Measurements from ENCODE around the gene ARPP21.

Gene ARPP21

DNA sequence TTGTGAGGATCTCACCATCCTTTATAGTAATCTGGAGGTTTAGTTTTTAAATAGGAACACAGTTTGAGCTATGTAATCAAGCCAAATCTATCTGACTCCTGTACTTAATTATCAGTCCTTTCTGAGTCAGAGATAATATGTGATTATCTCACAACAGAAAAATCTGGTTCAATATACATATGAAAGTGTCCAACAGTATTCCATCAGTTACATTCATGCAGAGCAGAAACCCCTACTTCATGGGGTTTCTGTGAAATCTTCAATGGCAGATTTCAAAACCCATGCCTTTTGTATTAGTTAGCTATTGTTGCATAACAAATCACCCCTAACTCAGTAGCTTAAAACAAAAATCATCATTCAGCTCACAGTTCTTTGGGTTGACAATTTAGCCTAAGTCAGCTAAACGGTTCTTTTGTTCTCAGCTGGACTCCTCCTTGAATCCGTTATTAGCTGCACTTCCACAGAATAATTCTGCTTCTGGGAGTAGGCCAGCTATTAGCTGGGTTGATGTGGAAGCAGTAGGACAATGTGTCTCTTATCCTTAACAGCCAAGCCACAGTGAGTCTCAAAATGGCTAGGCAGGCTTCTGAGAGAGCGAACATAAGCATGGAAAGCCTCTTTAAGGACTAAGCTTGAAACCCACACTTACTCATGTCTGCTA lies 42.9 kb upstream of the ARPP21 start:
- no peak overlapping the region for H3K4me3 ChIP-seq (ENCODE audit: low read length)
- H3K27ac ChIP-seq (ENCODE audit: low read depth, low read length), result no peak overlapping the region
- H4K20me1 ChIP-seq (ENCODE audit: control insufficient read depth, insufficient read depth, low read depth, low read length), result no peaks in the 10 kb centered on the region
- TF ChIP-seq, protein P1, sequence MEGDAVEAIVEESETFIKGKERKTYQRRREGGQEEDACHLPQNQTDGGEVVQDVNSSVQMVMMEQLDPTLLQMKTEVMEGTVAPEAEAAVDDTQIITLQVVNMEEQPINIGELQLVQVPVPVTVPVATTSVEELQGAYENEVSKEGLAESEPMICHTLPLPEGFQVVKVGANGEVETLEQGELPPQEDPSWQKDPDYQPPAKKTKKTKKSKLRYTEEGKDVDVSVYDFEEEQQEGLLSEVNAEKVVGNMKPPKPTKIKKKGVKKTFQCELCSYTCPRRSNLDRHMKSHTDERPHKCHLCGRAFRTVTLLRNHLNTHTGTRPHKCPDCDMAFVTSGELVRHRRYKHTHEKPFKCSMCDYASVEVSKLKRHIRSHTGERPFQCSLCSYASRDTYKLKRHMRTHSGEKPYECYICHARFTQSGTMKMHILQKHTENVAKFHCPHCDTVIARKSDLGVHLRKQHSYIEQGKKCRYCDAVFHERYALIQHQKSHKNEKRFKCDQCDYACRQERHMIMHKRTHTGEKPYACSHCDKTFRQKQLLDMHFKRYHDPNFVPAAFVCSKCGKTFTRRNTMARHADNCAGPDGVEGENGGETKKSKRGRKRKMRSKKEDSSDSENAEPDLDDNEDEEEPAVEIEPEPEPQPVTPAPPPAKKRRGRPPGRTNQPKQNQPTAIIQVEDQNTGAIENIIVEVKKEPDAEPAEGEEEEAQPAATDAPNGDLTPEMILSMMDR (IDR thresholded peaks at IDR 0.05; ENCODE audit: low read depth, low read length, poor library complexity, severe bottlenecking), result no peak
- no peak for TF ChIP-seq EZH2phosphoT487 (IDR thresholded peaks at IDR 0.05; ENCODE audit: borderline replicate concordance, low read length)
- H3K4me1 ChIP-seq (ENCODE audit: control insufficient read depth, low read length), result no peaks in the 10 kb centered on the region
- no peak overlapping the region for H3K4me2 ChIP-seq (ENCODE audit: low read length)
- no peaks in the 10 kb centered on the region for H3K27me3 ChIP-seq (ENCODE audit: control insufficient read depth, low read length)
- no peaks in the 10 kb centered on the region for H3K36me3 ChIP-seq (ENCODE audit: control insufficient read depth, low read length)
- no peaks in the 10 kb centered on the region for H3F3A ChIP-seq (ENCODE audit: control insufficient read depth, insufficient read depth)
- no peaks in the 10 kb centered on the region for H3K9me2 ChIP-seq (replicated peaks; ENCODE audit: control insufficient read depth, low read length)
- H3K9me3 ChIP-seq (ENCODE audit: control insufficient read depth, insufficient read depth, low read length), result no peaks in the 10 kb centered on the region; the same call in 1 of the 2 replicates
- no peaks in the 10 kb centered on the region for H3K79me2 ChIP-seq (ENCODE audit: control insufficient read depth, low read length)

DNA sequence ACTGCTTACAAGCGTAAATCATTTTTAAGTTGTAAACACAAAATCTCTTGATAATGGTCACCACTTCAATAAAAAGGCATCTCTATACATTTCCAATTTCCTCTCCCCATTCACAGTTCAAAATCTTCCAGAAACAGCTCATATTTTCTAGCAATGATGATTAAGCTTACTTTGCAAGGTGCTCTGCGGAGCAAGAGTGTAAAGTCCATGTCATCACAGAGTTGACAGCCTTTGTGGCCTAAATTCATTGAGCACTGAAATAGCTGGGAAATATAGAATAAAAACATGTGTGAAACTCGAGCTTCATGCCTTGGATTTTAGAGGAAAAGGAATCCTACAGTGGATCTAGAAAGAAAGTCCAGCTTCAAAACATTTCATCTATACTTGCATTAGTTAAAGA lies 41.8 kb upstream of the ARPP21 start:
- H4K20me1 ChIP-seq (ENCODE audit: control insufficient read depth, insufficient read depth, low read depth, low read length), result no peaks in the 10 kb centered on the region
- no peaks in the 10 kb centered on the region for H3K4me1 ChIP-seq (ENCODE audit: control insufficient read depth, low read length)
- H3K4me2 ChIP-seq (ENCODE audit: low read length), result no peak overlapping the region
- H3K36me3 ChIP-seq (ENCODE audit: control insufficient read depth, low read length), result no peaks in the 10 kb centered on the region
- no peaks in the 10 kb centered on the region for H3K79me2 ChIP-seq (ENCODE audit: control insufficient read depth, low read length)
- no peak overlapping the region for H3K4me3 ChIP-seq (ENCODE audit: low read length)
- no peaks in the 10 kb centered on the region for H3K9me2 ChIP-seq (replicated peaks; ENCODE audit: control insufficient read depth, low read length)
- no peaks in the 10 kb centered on the region; the same call in 1 of the 2 replicates for H3K9me3 ChIP-seq (ENCODE audit: control insufficient read depth, insufficient read depth, low read length)
- no peaks in the 10 kb centered on the region for H3K27me3 ChIP-seq (ENCODE audit: control insufficient read depth, low read length)
- H3F3A ChIP-seq (ENCODE audit: control insufficient read depth, insufficient read depth), result no peaks in the 10 kb centered on the region
- no peak overlapping the region for H3K27ac ChIP-seq (ENCODE audit: low read depth, low read length)
- TF ChIP-seq EZH2phosphoT487 (IDR thresholded peaks at IDR 0.05; ENCODE audit: borderline replicate concordance, low read length), result no peak
- TF ChIP-seq, protein P1 (IDR thresholded peaks at IDR 0.05; ENCODE audit: low read depth, low read length, poor library complexity, severe bottlenecking), result no peak

DNA sequence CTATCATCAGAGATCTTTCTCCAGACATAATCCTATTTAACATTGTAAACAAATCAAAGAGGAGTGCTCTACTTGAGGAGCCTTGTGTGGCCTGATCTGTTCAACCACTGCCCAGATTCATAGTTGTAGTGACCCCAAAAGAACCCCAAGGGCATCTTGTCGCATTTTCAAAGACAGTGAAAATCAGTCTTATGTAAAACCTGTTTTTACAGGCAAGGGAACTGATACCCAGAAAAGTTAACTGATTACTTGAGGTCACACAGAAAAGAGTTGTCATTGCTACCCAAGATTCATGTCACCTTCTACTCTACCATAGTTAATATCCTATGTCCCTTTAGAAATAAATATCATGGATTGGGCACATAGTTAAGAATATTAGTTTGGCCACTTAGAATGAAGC lies 40.5 kb upstream of the ARPP21 start:
- no peak for TF ChIP-seq EZH2phosphoT487 (IDR thresholded peaks at IDR 0.05; ENCODE audit: borderline replicate concordance, low read length)
- TF ChIP-seq, protein P1 (IDR thresholded peaks at IDR 0.05; ENCODE audit: low read depth, low read length, poor library complexity, severe bottlenecking), result no peak
- no peaks in the 10 kb centered on the region for H3K36me3 ChIP-seq (ENCODE audit: control insufficient read depth, low read length)
- no peak overlapping the region for H3K4me3 ChIP-seq (ENCODE audit: low read length)
- H3F3A ChIP-seq (ENCODE audit: control insufficient read depth, insufficient read depth), result no peaks in the 10 kb centered on the region
- H3K79me2 ChIP-seq (ENCODE audit: control insufficient read depth, low read length), result no peaks in the 10 kb centered on the region
- H3K4me1 ChIP-seq (ENCODE audit: control insufficient read depth, low read length), result no peaks in the 10 kb centered on the region
- H3K9me3 ChIP-seq (ENCODE audit: control insufficient read depth, insufficient read depth, low read length), result no peaks in the 10 kb centered on the region; the same call in 1 of the 2 replicates
- no peaks in the 10 kb centered on the region for H4K20me1 ChIP-seq (ENCODE audit: control insufficient read depth, insufficient read depth, low read depth, low read length)
- no peaks in the 10 kb centered on the region for H3K27me3 ChIP-seq (ENCODE audit: control insufficient read depth, low read length)
- no peaks in the 10 kb centered on the region for H3K9me2 ChIP-seq (replicated peaks; ENCODE audit: control insufficient read depth, low read length)
- H3K27ac ChIP-seq (ENCODE audit: low read depth, low read length), result no peak overlapping the region
- no peak overlapping the region for H3K4me2 ChIP-seq (ENCODE audit: low read length)

All from DOHH2 (cell line).